Activated naive CD4-positive, alpha-beta T cell treated with anti-CD3 and anti-CD28 coated beads, Interleukin-2, amount 50 U/mL, for 72 hours (primary cell): Measurements from ENCODE around the gene NASP. TPM values are rescaled to one million over a fixed set of nuclear protein-coding genes. Genes with fewer than 3 reads are reported as not detected.
"Not testable (repeated sequence)": the region's sequence is repeated elsewhere in the genome, so short reads cannot be mapped to it uniquely, and the experiment has no call there.

Experiments
- ATAC-seq, 2 donors: fragments of 150-1000 bp; cut with Tn5 transposase; 2 replicates each; pipeline ENCODE4 v1.10.0; 2021; ENCODE audit warnings: mild to moderate bottlenecking in 2 of 2, moderate library complexity in 2 of 2
- DNase-seq, 2 donors: peaks; one replicate each; pipeline ENCODE4 v3.0.0; 2021 to 2022; ENCODE audit warnings: low spot score in 2 of 2
- H3K27ac Mint-ChIP-seq, 2 donors: one replicate each; pipeline ENCODE4 v1.8.0; 2022; ENCODE audit warnings: mild to moderate bottlenecking in 2 of 2, mixed read lengths in 2 of 2
- H3K36me3 Mint-ChIP-seq, 2 donors: one replicate each; pipeline ENCODE4 v1.8.0; 2022; ENCODE audit warnings: mixed read lengths in 2 of 2
- H3K9me3 Mint-ChIP-seq, 2 donors: one replicate each; pipeline ENCODE4 v1.8.0; 2022; ENCODE audit warnings: mixed read lengths in 2 of 2
- total RNA-seq, 2 donors: library from RNA; stranded (reverse); gene quantifications; one replicate each; pipeline ENCODE4 v1.2.3, GENCODE V29; 2022

Gene NASP
- total RNA-seq, 2 donors from 2014 or later: 178 to 319 TPM

DNA sequence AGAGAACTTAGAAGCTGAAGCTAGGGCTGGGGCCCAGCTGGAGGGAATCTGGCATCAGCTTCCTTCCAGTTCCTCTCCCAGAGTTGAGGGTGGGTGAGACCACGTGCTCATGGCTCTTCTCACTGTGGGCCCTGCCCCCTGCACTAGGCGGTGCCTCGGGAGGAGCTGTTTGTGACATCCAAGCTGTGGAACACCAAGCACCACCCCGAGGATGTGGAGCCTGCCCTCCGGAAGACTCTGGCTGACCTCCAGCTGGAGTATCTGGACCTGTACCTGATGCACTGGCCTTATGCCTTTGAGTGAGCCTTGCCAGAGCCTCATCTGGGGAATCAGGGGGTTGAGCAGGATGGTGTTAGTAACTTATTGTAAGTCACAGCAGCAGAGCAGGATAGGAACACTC lies 17.1 kb upstream of the NASP start:
- Mint-ChIP-seq H3K27ac (no peak overlapping the region), H3K36me3 (peaks cover 5% of the 10 kb centered on the region in 2 donors), H3K9me3 (no peaks in the 10 kb centered on the region)
- ATAC-seq (no peak), DNase-seq (no peak)

DNA sequence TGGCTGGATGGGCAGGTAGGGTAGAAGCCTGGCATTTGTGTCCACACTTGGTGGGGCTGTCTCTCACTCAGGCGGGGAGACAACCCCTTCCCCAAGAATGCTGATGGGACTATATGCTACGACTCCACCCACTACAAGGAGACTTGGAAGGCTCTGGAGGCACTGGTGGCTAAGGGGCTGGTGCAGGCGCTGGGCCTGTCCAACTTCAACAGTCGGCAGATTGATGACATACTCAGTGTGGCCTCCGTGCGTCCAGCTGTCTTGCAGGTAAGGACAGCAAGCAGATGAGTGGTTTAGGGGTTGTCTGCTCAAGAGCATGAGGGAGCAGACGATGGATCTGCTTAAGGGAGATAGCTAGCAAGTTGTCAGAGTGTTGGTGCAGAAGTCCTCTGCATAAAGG lies 15.9 kb upstream of the NASP start:
- DNase-seq (no peak), ATAC-seq (no peak)
- Mint-ChIP-seq H3K9me3 (no peaks in the 10 kb centered on the region), H3K36me3 (peaks cover 0 to 5% of the 10 kb centered on the region in 2 donors), H3K27ac (peak overlapping the region; percentile 23 to 60)

DNA sequence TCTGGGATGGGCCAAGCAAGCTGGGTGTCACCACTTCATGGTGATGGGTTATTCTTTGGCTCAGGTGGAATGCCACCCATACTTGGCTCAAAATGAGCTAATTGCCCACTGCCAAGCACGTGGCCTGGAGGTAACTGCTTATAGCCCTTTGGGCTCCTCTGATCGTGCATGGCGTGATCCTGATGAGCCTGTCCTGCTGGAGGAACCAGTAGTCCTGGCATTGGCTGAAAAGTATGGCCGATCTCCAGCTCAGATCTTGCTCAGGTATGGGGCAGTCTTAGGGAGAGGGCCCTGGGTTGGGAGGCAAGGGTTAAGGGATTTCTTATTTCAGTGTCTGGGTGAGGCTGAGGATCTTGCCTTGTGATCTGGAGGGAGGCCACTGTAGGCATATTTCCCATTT lies 15.4 kb upstream of the NASP start:
- Mint-ChIP-seq H3K36me3 (peaks cover 0 to 5% of the 10 kb centered on the region in 2 donors), H3K9me3 (no peaks in the 10 kb centered on the region), H3K27ac (peak overlapping the region in 1 of 2 donors; percentile 60)
- ATAC-seq: no peak
- no peak for DNase-seq

DNA sequence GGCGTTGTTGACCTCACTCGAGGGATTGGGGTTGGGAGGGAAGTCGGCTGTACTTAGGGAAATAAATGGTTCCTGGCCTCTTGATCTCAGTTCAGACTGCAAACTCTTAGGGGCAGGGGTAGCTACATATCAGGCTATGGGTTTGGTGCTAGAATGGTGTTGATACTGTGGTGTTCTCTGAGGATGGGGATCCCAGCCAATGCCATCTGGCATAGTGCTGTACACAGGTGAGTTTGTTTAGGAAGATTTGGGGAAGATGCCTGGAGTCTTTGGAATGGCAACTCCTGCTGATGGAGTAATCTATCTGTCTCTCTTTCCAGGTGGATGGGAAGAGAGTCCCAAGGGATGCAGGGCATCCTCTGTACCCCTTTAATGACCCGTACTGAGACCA lies 14.3 kb upstream of the NASP start:
- no peak overlapping the region for H3K27ac Mint-ChIP-seq
- H3K36me3 Mint-ChIP-seq: peaks cover 0 to 5% of the 10 kb centered on the region in 2 donors
- no peak for ATAC-seq
- no peak for DNase-seq
- H3K9me3 Mint-ChIP-seq: no peaks in the 10 kb centered on the region

DNA sequence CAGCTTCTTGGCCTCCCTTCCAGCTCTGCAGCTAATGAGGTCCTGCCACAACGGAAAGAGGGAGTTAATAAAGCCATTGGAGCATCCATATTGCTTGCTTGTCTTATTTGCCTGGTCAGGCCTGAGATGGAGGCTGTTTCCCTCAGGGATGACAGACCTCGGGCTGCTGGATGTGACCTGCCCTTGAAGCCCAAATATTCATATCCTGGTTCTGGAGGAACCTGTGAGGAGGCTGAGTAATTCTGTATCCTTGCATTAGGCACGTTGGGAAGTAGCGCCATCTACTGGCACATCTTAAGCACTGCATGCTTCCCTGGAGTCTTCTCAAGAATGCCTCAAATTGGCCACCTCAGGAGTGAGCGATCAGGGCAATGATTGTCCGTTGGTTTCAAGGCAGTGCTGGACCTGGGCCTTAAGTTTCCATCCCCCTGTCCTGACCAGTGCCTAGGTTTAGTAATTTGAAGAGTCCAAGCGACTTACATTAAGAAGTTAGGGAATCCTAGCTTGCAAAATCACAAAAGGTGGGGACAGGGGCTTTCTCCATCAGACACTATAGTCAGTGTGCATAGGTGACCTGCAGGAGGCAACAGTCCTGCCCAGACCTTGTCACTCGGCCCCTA lies 13.8 kb upstream of the NASP start:
- Mint-ChIP-seq H3K9me3 (no peaks in the 10 kb centered on the region), H3K36me3 (peaks cover 0 to 5% of the 10 kb centered on the region in 2 donors), H3K27ac (peak overlapping the region in 1 of 2 donors; percentile 20)
- DNase-seq (peak; percentile 72 to 75), ATAC-seq (peak; percentile 88 to 92)

DNA sequence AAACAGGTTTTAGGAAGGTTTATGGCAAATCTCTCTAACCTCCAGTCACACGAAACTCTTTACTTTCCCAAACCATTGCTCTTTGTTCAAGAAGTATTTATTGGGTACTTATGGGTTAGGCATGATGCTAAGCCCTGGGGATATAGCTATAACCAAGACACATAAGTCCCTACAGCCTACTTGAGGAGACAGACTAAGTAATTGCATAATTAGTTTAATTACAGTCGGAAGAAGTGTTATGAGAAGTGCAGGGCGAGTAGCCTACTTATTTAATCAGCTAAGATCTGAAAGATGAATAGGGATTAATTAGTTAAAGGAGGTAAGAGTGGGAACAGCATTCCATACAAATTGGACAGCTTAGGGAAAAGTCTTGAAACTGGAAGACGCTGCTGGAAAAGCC lies 13.2 kb upstream of the NASP start:
- H3K36me3 Mint-ChIP-seq: peaks cover 0 to 5% of the 10 kb centered on the region in 2 donors
- no peak for ATAC-seq
- DNase-seq: no peak
- H3K27ac Mint-ChIP-seq: no peak overlapping the region
- no peaks in the 10 kb centered on the region for H3K9me3 Mint-ChIP-seq

DNA sequence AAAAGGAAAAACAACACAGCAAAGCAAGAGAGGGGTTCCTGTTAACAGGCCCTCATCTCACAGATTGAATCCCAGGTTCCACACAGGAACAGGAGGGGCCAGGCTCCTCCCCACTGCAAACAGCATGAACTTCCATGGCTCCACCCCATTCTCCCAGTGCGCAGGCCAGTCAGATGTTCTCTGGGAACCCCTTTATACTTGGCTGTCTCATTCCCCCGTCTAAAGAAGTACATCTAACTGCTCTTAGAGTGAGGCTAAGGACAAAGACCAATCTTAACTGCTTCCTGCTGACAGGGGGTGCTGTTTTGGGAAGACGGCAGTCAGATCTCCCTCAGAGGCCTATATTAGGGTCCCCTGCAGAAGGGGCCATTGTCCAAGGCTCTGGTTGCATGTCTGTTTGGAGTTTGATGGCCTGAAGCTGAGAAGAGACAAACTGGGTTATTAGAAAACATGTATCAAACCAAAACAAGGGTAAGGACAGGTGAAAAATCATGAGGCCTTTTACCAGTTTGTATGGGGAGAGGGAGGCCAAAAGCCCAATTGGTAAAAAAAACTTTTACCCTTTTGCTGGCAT lies 10.5 kb upstream of the NASP start:
- ATAC-seq (no peak), DNase-seq (peak in 1 of 2 donors; percentile 25)
- Mint-ChIP-seq H3K36me3 (peaks cover 0 to 5% of the 10 kb centered on the region in 2 donors), H3K9me3 (no peaks in the 10 kb centered on the region), H3K27ac (peak overlapping the region; percentile 8 to 32)

DNA sequence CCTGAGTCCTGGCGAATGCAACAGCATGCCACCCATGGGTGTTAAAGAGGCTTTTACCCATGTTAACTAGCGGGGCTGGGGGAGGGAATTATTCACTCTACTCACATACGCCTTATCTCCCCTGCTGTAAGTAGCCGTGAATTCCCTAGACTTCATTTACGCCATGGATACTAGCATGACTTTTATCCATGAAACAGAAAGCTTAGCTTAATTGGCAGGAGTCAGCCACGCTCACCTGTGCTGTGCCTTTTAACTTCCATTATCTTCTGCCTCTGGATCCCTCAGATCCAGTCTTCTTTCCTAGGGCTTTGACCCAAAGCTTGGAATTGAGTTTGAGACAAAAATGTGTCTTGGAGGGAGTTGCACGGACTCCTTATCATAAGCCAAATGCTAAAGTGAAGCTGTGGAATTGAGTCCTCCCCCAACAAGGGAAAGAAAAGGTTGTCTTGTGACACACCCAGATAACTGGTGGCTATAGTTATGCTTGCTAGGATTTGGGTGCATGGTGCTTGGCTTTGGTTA lies 9.7 kb upstream of the NASP start:
- H3K36me3 Mint-ChIP-seq: peaks cover 0 to 5% of the 10 kb centered on the region in 2 donors
- H3K27ac Mint-ChIP-seq: no peak overlapping the region
- H3K9me3 Mint-ChIP-seq: no peaks in the 10 kb centered on the region
- ATAC-seq (no peak), DNase-seq (peak in 1 of 2 donors; percentile 9)

DNA sequence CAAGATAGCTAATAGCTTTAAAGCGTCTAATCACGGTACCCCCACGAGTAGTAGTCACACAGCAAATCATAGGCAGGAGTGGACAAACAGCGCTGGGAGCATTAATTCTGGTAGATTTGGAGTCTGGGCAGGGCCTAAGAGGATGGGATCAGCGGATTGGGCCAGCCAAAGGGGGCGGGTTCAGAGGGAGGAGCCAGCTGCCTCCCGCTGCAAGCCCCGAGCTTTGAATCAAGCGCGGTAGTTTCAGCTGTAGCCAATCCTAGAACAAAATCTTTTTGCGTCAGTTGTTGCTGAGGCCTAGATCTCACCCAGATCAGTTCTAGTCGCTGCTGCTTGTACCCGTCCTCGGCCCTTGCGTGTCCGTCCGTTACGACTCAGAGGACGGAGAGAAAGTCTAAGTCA lies 576 bp upstream of the NASP start:
- peak; percentile 78 to 83 for ATAC-seq
- DNase-seq: peak; percentile 89 to 91
- Mint-ChIP-seq H3K36me3 (peaks cover 15 to 26% of the 10 kb centered on the region in 2 donors), H3K27ac (peak overlapping the region; percentile 92 to 99), H3K9me3 (no peaks in the 10 kb centered on the region)

DNA sequence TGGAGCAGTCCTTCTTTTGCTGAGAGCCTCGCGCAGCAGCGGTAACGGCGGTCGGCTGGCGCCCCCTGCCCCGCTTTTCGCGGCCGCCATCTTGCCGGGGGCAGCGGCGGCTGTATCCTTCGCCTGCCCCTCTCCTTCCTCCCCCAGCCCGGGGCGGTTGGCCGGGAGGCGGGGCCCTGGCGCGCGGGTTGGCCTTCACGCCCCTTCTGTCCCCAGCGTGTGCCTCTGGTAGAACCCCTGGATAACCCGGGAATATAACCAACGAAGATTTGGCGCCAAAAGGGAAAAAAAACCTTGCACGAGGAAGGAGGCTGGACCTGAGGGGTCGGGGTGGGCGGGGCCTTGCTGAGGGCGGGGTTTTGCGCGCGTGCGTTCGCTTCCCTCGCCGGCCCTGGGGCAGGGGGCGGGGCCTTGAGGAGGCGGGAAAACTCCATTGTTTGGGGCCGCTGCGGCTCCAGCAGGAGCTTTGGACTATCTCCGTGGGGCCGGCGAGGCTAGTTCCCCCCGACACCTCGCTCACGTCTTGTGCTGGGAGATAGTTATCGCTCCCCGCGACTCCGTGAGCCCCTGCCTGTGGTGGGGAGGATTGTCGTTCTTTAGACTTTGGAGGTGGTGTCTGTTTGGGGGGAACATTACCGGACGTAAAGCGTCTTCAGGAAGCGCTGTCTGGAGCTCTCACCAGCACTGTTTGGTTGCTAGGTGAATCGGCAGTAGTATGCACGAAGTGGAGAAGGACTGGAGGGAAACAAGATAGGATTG lies 689 bp downstream of the NASP start:
- peak; percentile 48 to 56 for ATAC-seq

DNA sequence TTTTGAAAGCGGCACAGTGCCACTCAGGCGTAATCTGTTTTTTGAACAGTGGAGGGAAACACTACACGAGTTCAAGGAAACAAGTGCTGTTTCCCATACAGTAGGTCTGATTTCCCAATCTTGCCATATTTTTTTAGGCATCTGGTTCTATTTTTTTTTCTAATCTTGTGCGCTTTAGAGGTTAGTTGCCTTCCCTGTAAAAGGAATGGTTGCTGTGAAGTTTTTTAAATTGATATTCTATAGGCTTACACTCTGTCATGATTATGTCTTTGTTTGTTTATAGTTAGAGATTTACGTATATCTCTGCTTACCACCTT lies 1.2 kb downstream of the NASP start:
- DNase-seq (no peak), ATAC-seq (no peak)

More for the DNA sequence above, 689 bp downstream of the NASP start:
- DNase-seq: peak; percentile 86 to 88
- Mint-ChIP-seq H3K9me3 (no peaks in the 10 kb centered on the region), H3K27ac (peak overlapping the region; percentile 92 to 99), H3K36me3 (peaks cover 15 to 26% of the 10 kb centered on the region in 2 donors)

DNA sequence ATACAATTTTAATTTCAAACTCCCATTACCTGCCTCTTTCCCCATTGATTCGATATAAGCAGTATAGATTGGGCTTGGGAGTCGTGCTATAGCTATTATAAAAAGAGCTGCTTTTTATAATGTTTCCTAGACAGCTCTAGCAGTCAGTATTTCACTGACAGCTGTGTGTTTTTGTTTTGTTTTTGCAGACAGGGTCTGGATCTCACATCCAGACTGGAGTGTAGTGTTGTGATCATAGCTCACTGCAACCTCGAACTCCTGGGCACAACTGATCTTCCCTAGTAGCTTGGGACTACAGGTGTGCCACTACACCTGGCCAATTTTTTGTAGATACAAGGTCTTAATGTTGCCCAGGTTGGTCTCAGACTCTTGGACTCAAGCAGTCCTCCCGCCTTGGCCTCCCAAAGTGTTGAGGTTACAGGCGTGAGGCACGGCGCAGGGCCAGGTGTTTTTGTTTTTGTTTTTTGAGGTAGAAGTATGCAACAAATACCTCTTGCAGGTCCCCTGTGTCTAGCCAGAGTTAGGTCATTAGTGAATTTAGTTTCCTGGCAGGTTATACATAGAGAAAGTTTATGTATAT lies 1.7 kb downstream of the NASP start:
- peaks cover 15 to 26% of the 10 kb centered on the region in 2 donors for H3K36me3 Mint-ChIP-seq
- H3K9me3 Mint-ChIP-seq: no peaks in the 10 kb centered on the region
- no peak for ATAC-seq
- DNase-seq: peak in 1 of 2 donors; percentile 23
- H3K27ac Mint-ChIP-seq: peak overlapping the region; percentile 92 to 96

More for the DNA sequence above, 1.2 kb downstream of the NASP start:
- H3K27ac Mint-ChIP-seq: peak overlapping the region; percentile 92 to 96
- H3K9me3 Mint-ChIP-seq: no peaks in the 10 kb centered on the region
- peaks cover 15 to 26% of the 10 kb centered on the region in 2 donors for H3K36me3 Mint-ChIP-seq

DNA sequence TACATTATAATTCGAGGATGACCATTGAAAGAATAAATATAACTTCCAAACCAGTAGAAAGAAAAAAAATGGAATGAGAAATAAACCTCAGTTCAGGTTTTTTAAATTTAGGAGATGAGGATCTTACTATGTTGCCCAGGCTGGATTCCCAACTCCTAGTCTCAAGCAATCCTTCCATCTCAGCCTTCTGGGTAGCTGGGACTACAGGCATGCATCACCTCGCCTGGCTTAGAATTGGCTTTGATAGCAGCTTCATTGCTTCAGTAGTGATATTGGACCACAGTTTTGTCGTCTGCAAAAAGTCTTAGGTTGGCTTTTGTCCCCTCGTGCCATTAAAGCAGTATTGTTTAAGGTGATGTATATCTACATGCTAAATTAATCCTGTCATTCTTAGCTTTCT lies 2.9 kb downstream of the NASP start:
- ATAC-seq: no peak
- Mint-ChIP-seq H3K9me3 (no peaks in the 10 kb centered on the region), H3K27ac (peak overlapping the region; percentile 79 to 99), H3K36me3 (peaks cover 15 to 26% of the 10 kb centered on the region in 2 donors)
- no peak for DNase-seq

DNA sequence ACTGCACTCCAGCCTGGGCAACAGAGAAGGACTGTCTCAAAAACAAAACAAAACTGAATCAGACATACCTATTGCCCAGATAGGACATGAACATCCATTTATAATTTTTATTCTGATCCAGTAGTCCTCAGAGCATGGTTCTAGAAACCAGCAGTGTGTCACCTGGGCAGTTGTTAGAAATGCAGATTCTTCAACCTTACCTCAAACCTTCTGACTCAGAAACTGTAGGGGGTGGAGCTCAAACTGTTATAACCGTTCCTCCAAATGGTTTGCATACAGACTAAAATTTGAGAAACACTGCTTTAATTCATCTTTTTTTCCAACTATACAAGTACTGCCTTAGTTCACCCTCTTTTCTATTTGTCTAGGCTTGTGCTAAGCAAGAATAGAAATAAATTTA lies 6.0 kb downstream of the NASP start:
- Mint-ChIP-seq H3K36me3 (peaks cover 12 to 14% of the 10 kb centered on the region in 2 donors), H3K27ac (no peak overlapping the region), H3K9me3 (no peaks in the 10 kb centered on the region)
- ATAC-seq (no peak), DNase-seq (no peak)

DNA sequence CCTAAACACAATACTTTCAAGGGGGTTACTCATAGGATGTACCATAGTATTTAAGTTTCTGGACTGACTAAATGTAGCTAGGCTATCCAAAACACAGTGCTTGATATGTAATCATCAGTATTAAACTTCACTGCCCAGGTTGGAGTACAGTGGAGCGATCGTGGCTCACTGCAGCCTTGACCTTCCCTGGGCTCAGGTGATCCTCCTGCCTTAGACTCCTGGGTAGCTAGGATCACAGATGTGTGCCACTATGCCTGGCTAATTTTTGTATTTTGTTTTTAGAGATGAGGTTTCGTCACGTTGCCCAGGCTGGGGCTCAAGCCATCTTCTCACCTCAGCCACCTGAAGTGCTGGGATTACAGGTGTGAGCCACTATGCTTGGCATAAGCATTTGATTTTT lies 10.6 kb downstream of the NASP start:
- Mint-ChIP-seq H3K9me3 (no peaks in the 10 kb centered on the region), H3K36me3 (peaks cover 0 to 11% of the 10 kb centered on the region in 2 donors), H3K27ac (peak overlapping the region in 1 of 2 donors; percentile 44)
- DNase-seq: no peak
- ATAC-seq: peak in 1 of 2 donors; percentile 23

DNA sequence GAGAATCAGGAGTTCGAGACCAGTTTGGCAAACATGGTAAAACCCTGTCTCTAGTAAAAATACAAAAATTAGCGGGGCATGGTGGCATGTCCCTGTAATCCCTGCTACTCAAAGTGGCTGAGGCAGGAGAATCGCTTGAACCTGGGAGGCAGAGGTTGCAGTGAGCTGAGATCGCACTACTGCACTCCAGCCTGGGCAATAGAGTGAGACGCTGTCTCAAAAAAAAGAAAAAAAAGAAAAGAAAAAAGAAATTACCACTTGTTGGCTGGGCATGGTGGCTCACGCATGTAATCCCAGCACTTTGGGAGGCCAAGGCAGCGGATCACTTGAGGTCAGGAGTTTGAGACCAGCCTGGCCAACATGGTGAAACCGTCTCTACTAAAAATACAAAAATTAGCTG lies 12.9 kb downstream of the NASP start:
- not testable (repeated sequence) for DNase-seq, ATAC-seq, H3K9me3 Mint-ChIP-seq, H3K27ac Mint-ChIP-seq
- H3K36me3 Mint-ChIP-seq: peaks cover 0 to 11% of the 10 kb centered on the region in 2 donors

DNA sequence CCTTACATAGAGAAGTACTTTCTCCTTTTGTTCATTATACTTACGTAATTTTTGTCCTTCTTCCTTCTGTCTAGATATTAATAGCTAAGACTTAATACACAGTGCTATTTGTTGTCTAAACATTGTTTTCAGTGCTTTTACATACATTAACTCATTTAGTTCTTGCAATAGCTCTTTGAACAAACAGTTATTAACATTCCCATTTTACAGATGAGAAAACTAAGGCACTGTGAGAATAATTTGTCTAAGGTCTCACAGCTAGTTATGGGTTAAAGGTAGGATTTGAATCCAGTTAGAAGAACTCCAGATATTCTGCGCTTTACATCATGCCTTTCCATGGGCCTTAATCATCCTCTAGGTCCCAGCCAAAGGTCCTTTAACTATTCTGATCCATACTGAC lies 20.4 kb downstream of the NASP start:
- peaks cover 19 to 26% of the 10 kb centered on the region in 2 donors for H3K36me3 Mint-ChIP-seq
- no peaks in the 10 kb centered on the region for H3K9me3 Mint-ChIP-seq
- H3K27ac Mint-ChIP-seq: no peak overlapping the region
- no peak for ATAC-seq
- no peak for DNase-seq
